ENCODE results near the gene CD36. TPM values are rescaled to one million over a fixed set of nuclear protein-coding genes. Genes with fewer than 3 reads are reported as not detected.

The CD36 gene
- polyA plus RNA-seq, 1 donor from 2014 or later, result 0.31 TPM

GRCh38 chr7:80678707-80679106 lies 40.3 kb downstream of the CD36 start:
- H3K9me2 ChIP-seq (ENCODE audit: insufficient read depth, low read length), result no peaks in the 10 kb centered on the region
- H3K4me3 ChIP-seq (ENCODE audit: low read length), result no peak overlapping the region
- H3K79me2 ChIP-seq (replicated peaks; ENCODE audit: insufficient read depth, low read length), result no peaks in the 10 kb centered on the region
- H3K27ac ChIP-seq (ENCODE audit: low read length), result no peak overlapping the region
- no peaks in the 10 kb centered on the region for H3K27me3 ChIP-seq (ENCODE audit: insufficient read depth, low read depth, low read length)
- no peak overlapping the region for H2AFZ ChIP-seq (ENCODE audit: low read depth, low read length)
- no peaks in the 10 kb centered on the region for H3K9me3 ChIP-seq (ENCODE audit: low read length)
- no peaks in the 10 kb centered on the region for H3F3A ChIP-seq (ENCODE audit: insufficient read depth, low read length, poor library complexity, severe bottlenecking)
- H3K9ac ChIP-seq (ENCODE audit: low read length), result no peak overlapping the region
- H4K20me1 ChIP-seq (ENCODE audit: insufficient read depth), result no peaks in the 10 kb centered on the region
- TF ChIP-seq, protein P1, sequence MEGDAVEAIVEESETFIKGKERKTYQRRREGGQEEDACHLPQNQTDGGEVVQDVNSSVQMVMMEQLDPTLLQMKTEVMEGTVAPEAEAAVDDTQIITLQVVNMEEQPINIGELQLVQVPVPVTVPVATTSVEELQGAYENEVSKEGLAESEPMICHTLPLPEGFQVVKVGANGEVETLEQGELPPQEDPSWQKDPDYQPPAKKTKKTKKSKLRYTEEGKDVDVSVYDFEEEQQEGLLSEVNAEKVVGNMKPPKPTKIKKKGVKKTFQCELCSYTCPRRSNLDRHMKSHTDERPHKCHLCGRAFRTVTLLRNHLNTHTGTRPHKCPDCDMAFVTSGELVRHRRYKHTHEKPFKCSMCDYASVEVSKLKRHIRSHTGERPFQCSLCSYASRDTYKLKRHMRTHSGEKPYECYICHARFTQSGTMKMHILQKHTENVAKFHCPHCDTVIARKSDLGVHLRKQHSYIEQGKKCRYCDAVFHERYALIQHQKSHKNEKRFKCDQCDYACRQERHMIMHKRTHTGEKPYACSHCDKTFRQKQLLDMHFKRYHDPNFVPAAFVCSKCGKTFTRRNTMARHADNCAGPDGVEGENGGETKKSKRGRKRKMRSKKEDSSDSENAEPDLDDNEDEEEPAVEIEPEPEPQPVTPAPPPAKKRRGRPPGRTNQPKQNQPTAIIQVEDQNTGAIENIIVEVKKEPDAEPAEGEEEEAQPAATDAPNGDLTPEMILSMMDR (IDR thresholded peaks at IDR 0.05; ENCODE audit: poor library complexity, severe bottlenecking), result no peak
- TF ChIP-seq TAF1 (IDR thresholded peaks at IDR 0.05; ENCODE audit: low read depth) (no peak), POLR2AphosphoS5 (IDR thresholded peaks at IDR 0.05) (no peak), SMC3 (conservative IDR thresholded peaks at IDR 0.05; ENCODE audit: poor library complexity) (no peak), EZH2 (IDR thresholded peaks at IDR 0.05; ENCODE audit: borderline replicate concordance, insufficient read depth, low read length, poor library complexity, severe bottlenecking) (no peak), RAD21 (conservative IDR thresholded peaks at IDR 0.05) (no peak), EP300 (conservative IDR thresholded peaks at IDR 0.05; ENCODE audit: poor library complexity, severe bottlenecking) (no peak), MXI1 (conservative IDR thresholded peaks at IDR 0.05; ENCODE audit: poor library complexity, severe bottlenecking) (no peak)
- TF ChIP-seq, protein P2, sequence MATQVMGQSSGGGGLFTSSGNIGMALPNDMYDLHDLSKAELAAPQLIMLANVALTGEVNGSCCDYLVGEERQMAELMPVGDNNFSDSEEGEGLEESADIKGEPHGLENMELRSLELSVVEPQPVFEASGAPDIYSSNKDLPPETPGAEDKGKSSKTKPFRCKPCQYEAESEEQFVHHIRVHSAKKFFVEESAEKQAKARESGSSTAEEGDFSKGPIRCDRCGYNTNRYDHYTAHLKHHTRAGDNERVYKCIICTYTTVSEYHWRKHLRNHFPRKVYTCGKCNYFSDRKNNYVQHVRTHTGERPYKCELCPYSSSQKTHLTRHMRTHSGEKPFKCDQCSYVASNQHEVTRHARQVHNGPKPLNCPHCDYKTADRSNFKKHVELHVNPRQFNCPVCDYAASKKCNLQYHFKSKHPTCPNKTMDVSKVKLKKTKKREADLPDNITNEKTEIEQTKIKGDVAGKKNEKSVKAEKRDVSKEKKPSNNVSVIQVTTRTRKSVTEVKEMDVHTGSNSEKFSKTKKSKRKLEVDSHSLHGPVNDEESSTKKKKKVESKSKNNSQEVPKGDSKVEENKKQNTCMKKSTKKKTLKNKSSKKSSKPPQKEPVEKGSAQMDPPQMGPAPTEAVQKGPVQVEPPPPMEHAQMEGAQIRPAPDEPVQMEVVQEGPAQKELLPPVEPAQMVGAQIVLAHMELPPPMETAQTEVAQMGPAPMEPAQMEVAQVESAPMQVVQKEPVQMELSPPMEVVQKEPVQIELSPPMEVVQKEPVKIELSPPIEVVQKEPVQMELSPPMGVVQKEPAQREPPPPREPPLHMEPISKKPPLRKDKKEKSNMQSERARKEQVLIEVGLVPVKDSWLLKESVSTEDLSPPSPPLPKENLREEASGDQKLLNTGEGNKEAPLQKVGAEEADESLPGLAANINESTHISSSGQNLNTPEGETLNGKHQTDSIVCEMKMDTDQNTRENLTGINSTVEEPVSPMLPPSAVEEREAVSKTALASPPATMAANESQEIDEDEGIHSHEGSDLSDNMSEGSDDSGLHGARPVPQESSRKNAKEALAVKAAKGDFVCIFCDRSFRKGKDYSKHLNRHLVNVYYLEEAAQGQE (IDR thresholded peaks at IDR 0.05; ENCODE audit: borderline replicate concordance), result no peak
- H3K36me3 ChIP-seq (ENCODE audit: insufficient read depth, low read length), result no peaks in the 10 kb centered on the region
- H3K4me2 ChIP-seq (ENCODE audit: low read length), result no peak overlapping the region

DNA sequence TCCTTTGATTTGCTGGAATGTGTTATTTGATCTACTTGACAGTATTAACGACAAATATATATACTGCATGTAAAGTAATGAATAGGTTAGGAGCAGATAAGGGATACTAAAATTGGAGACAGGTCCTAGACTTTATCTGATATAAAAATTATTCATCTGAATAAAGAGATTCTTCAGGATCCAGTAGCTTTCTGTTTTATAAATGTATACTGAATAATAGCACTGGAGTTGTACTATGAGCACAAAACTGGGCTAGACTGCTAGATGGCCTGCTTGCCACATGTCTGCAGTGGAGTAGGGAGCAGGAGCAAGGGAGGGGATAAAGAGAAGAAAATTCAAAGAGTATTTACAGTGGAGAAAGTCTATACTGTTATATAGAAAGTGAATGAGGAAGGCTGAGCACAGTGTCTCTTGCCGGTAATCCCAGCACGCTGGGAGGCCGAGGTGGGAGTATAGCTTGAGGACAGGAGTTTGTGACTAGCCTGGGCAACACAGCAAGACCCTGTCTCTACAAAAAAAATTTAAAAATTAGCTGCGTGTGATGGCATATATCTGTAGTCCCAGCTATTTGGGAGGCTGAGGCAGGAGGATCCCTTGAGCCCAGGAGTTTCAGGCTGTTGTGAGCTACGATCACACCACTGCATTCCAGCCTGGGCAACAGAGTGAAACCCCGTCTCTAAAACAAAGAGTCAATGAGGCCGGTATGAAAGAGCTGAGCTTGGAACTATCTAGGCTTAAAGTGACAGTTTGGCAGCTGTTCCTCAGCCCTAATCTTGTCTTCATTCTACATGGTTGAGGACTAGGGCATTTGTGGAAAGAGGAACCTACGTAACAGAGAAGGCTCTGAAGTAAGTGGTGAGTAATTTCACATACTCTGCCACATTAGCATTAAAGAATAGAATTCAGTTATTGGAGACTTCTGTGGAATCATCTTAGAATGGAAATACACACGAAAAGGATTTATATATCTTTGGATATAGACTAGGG lies 41.8 kb downstream of the CD36 start:
- Histone ChIP-seq H3K9me3 (ENCODE audit: low read length) (no peaks in the 10 kb centered on the region), H3K9ac (ENCODE audit: low read length) (no peak overlapping the region), H3K36me3 (ENCODE audit: insufficient read depth, low read length) (no peaks in the 10 kb centered on the region), H3K27me3 (ENCODE audit: insufficient read depth, low read depth, low read length) (no peaks in the 10 kb centered on the region), H2AFZ (ENCODE audit: low read depth, low read length) (no peak overlapping the region), H4K20me1 (ENCODE audit: insufficient read depth) (no peaks in the 10 kb centered on the region), H3K9me2 (ENCODE audit: insufficient read depth, low read length) (no peaks in the 10 kb centered on the region), H3K4me3 (ENCODE audit: low read length) (no peak overlapping the region), H3F3A (ENCODE audit: insufficient read depth, low read length, poor library complexity, severe bottlenecking) (no peaks in the 10 kb centered on the region), H3K4me2 (ENCODE audit: low read length) (no peak overlapping the region), H3K27ac (ENCODE audit: low read length) (no peak overlapping the region), H3K79me2 (replicated peaks; ENCODE audit: insufficient read depth, low read length) (no peaks in the 10 kb centered on the region)
- no peak for TF ChIP-seq MXI1 (conservative IDR thresholded peaks at IDR 0.05; ENCODE audit: poor library complexity, severe bottlenecking)
- TF ChIP-seq, protein P1 (IDR thresholded peaks at IDR 0.05; ENCODE audit: poor library complexity, severe bottlenecking), result no peak
- no peak for TF ChIP-seq EP300 (conservative IDR thresholded peaks at IDR 0.05; ENCODE audit: poor library complexity, severe bottlenecking)
- TF ChIP-seq SMC3 (conservative IDR thresholded peaks at IDR 0.05; ENCODE audit: poor library complexity), result no peak
- TF ChIP-seq, protein P2 (IDR thresholded peaks at IDR 0.05; ENCODE audit: borderline replicate concordance), result no peak
- no peak for TF ChIP-seq TAF1 (IDR thresholded peaks at IDR 0.05; ENCODE audit: low read depth)
- TF ChIP-seq EZH2 (IDR thresholded peaks at IDR 0.05; ENCODE audit: borderline replicate concordance, insufficient read depth, low read length, poor library complexity, severe bottlenecking), result no peak
